OCI-LY1 (cell line): ENCODE results near the gene PPP6R1.

Experiments
- H2AFZ ChIP-seq: fragments of 200-600 bp; sonication (generic), shearing (Covaris generic); 2 replicates; pipeline ENCODE4 v1.6.0; 2014; ENCODE audit warnings: antibody characterized with exemption, mild to moderate bottlenecking, low read length
- H3F3A ChIP-seq: fragments of 200-600 bp; sonication (generic), shearing (Covaris generic); 2 replicates; pipeline ENCODE4 v1.6.0; 2014; ENCODE audit warnings: mild to moderate bottlenecking, antibody characterized with exemption, low read length, moderate library complexity; ENCODE audit not compliant: insufficient read depth
- H3K27ac ChIP-seq: fragments of 200-600 bp; sonication (generic); 2 replicates; pipeline ENCODE4 v1.5.1; 2014; ENCODE audit warnings: low read length, mixed run types, mild to moderate bottlenecking, low read depth; ENCODE audit not compliant: poor library complexity, severe bottlenecking
- H3K27me3 ChIP-seq: fragments of 200-600 bp; sonication (generic); 2 replicates; pipeline ENCODE4 v1.6.0; 2014; ENCODE audit warnings: antibody characterized with exemption, mild to moderate bottlenecking, low read length, moderate library complexity; ENCODE audit not compliant: insufficient read depth
- H3K36me3 ChIP-seq: fragments of 200-600 bp; sonication (generic); 2 replicates; pipeline ENCODE4 v1.6.1; 2014; ENCODE audit warnings: mild to moderate bottlenecking, antibody characterized with exemption, low read length, moderate library complexity, mixed read lengths; ENCODE audit not compliant: insufficient read depth
- H3K4me1 ChIP-seq: fragments of 200-600 bp; sonication (generic); 2 replicates; pipeline ENCODE4 v1.5.1; 2014; ENCODE audit warnings: mild to moderate bottlenecking, low read length, moderate library complexity; ENCODE audit not compliant: insufficient read depth, severe bottlenecking
- H3K4me2 ChIP-seq: fragments of 200-600 bp; sonication (generic), shearing (Covaris generic); 2 replicates; pipeline ENCODE4 v1.6.1; 2014; ENCODE audit warnings: low read length
- H3K4me3 ChIP-seq: fragments of 200-600 bp; sonication (generic); 2 replicates; pipeline ENCODE4 v1.5.1; 2014; ENCODE audit warnings: low read length, low read depth, mild to moderate bottlenecking, mixed read lengths; ENCODE audit not compliant: poor library complexity, severe bottlenecking
- H3K79me2 ChIP-seq: fragments of 200-600 bp; shearing (Covaris generic); 2 replicates; pipeline ENCODE4 v1.6.1; 2016; ENCODE audit warnings: mixed run types, low read length, mixed read lengths; ENCODE audit not compliant: insufficient read depth
- H3K9ac ChIP-seq: fragments of 200-600 bp; sonication (generic), shearing (Covaris generic); 2 replicates; pipeline ENCODE4 v1.6.1; 2014; ENCODE audit warnings: mild to moderate bottlenecking, low read length, mixed read lengths
- H3K9me2 ChIP-seq: fragments of 200-600 bp; sonication (generic), shearing (Covaris generic); 2 replicates; pipeline ENCODE4 v1.6.1; 2014; ENCODE audit warnings: low read depth, mild to moderate bottlenecking, low read length, mixed read lengths
- H3K9me3 ChIP-seq: fragments of 200-600 bp; shearing (Covaris generic); 2 replicates; pipeline ENCODE4 v1.6.1; 2014; ENCODE audit warnings: low read length, mixed read lengths
- H4K20me1 ChIP-seq: fragments of 200-600 bp; sonication (generic), shearing (Covaris generic); 2 replicates; pipeline ENCODE4 v1.6.0; 2016; ENCODE audit warnings: mild to moderate bottlenecking, low read length; ENCODE audit not compliant: insufficient read depth
- CTCF ChIP-seq: fragments of 200-600 bp; sonication (generic), shearing (Covaris generic); IDR thresholded peaks from 2 replicates; pipeline ENCODE4 v1.5.1; 2017; ENCODE audit warnings: mild to moderate bottlenecking, antibody characterized with exemption, low read length, moderate library complexity, mixed read lengths
- EZH2 ChIP-seq: fragments of 200-600 bp; sonication (generic), shearing (Covaris generic); IDR thresholded peaks from 2 replicates; pipeline ENCODE4 v1.8.0; 2017; ENCODE audit warnings: borderline replicate concordance, mixed run types, mild to moderate bottlenecking, antibody characterized with exemption, low read length, moderate library complexity, mixed read lengths

Gene PPP6R1

GRCh38 chr19:55196803-55197202 is 62.0 kb downstream of the PPP6R1 start:
- H3K9me2 ChIP-seq: no peaks in the 10 kb centered on the region
- H3K27me3 ChIP-seq: peaks cover 7% of the 10 kb centered on the region; the same call in 1 of the 2 replicates
- no peak overlapping the region for H3K27ac ChIP-seq
- H3K9me3 ChIP-seq: no peaks in the 10 kb centered on the region
- no peak overlapping the region for H2AFZ ChIP-seq
- no peak overlapping the region for H3K4me3 ChIP-seq
- H4K20me1 ChIP-seq: no peaks in the 10 kb centered on the region
- H3K79me2 ChIP-seq: no peaks in the 10 kb centered on the region
- no peak overlapping the region for H3K4me2 ChIP-seq
- H3K36me3 ChIP-seq: no peaks in the 10 kb centered on the region
- no peak overlapping the region for H3K9ac ChIP-seq
- H3K4me1 ChIP-seq: no peaks in the 10 kb centered on the region
- H3F3A ChIP-seq: no peaks in the 10 kb centered on the region
- TF ChIP-seq CTCF: no peak
- TF ChIP-seq EZH2: no peak

GRCh38 chr19:55193481-55193880 is 65.3 kb downstream of the PPP6R1 start:
- H3K27ac ChIP-seq: no peak overlapping the region
- H3K9ac ChIP-seq: no peak overlapping the region
- H4K20me1 ChIP-seq: no peaks in the 10 kb centered on the region
- H3F3A ChIP-seq: no peaks in the 10 kb centered on the region
- no peak overlapping the region for H3K4me3 ChIP-seq
- TF ChIP-seq CTCF: no peak
- TF ChIP-seq EZH2: no peak
- H2AFZ ChIP-seq: no peak overlapping the region
- no peaks in the 10 kb centered on the region for H3K9me3 ChIP-seq
- H3K4me2 ChIP-seq: no peak overlapping the region
- peaks cover under 1% of the 10 kb centered on the region; the same call in 1 of the 2 replicates for H3K27me3 ChIP-seq
- no peaks in the 10 kb centered on the region for H3K4me1 ChIP-seq
- H3K36me3 ChIP-seq: no peaks in the 10 kb centered on the region
- no peaks in the 10 kb centered on the region for H3K79me2 ChIP-seq
- H3K9me2 ChIP-seq: no peaks in the 10 kb centered on the region

- Histone ChIP-seq H3K79me2 (no peaks in the 10 kb centered on the region), H4K20me1 (no peaks in the 10 kb centered on the region), H3K4me3 (no peak overlapping the region), H2AFZ (no peak overlapping the region), H3K27ac (no peak overlapping the region), H3K4me1 (no peaks in the 10 kb centered on the region), H3K9me2 (no peaks in the 10 kb centered on the region), H3F3A (no peaks in the 10 kb centered on the region), H3K9ac (no peak overlapping the region), H3K36me3 (no peaks in the 10 kb centered on the region), H3K9me3 (no peaks in the 10 kb centered on the region), H3K27me3 (no peaks in the 10 kb centered on the region; the same call in 1 of the 2 replicates), H3K4me2 (no peak overlapping the region)
- TF ChIP-seq CTCF: no peak
- no peak for TF ChIP-seq EZH2
These were observed 69.4 kb downstream of the PPP6R1 start for GRCh38 chr19:55189403-55189835.
